Activated effector memory CD4-positive, alpha-beta T cell treated with anti-CD3 and anti-CD28 coated beads, Interleukin-2, amount 50 U/mL, for 16 hours (primary cell): Measurements from ENCODE around the gene EIF5A.

ENCODE experiments used
- DNase-seq: peaks from one replicate; pipeline ENCODE4 v3.0.0-alpha.2; 2020

The EIF5A gene

GRCh38 chr17:7313890-7314718, 6.7 kb downstream of the EIF5A start:
- no peak for DNase-seq

GRCh38 chr17:7314719-7315569, 7.5 kb downstream of the EIF5A start, which contains the start of gene GPS2:
Gene GPS2 (minus strand): TSS chr17:7315360. CDS start chr17:7315052, 308 bp downstream.
- peak; percentile 98 for DNase-seq

- DNase-seq, result no peak
Measured at GRCh38 chr17:7315570-7316235, 8.3 kb downstream of the EIF5A start.

GRCh38 chr17:7317161-7317803, 9.9 kb downstream of the EIF5A start:
- no peak for DNase-seq

GRCh38 chr17:7318121-7318860, 10.9 kb downstream of the EIF5A start:
- no peak for DNase-seq

- DNase-seq, result no peak
Measured at GRCh38 chr17:7321466-7321865, 14.0 kb downstream of the EIF5A start.

- DNase-seq, result no peak
Measured at GRCh38 chr17:7322520-7323194, 15.2 kb downstream of the EIF5A start.

GRCh38 chr17:7323731-7324437, 16.5 kb downstream of the EIF5A start:
- peak; percentile 91 for DNase-seq

GRCh38 chr17:7324438-7324779, 17.0 kb downstream of the EIF5A start:
- DNase-seq, result no peak

GRCh38 chr17:7325031-7325528, 17.7 kb downstream of the EIF5A start:
- DNase-seq, result no peak

- DNase-seq, result no peak
Measured at GRCh38 chr17:7326186-7326585, 18.8 kb downstream of the EIF5A start.

GRCh38 chr17:7327056-7327455, 19.6 kb downstream of the EIF5A start:
- DNase-seq, result no peak

GRCh38 chr17:7327501-7327900, 20.1 kb downstream of the EIF5A start:
- DNase-seq, result no peak

GRCh38 chr17:7328009-7328408, 20.6 kb downstream of the EIF5A start:
- no peak for DNase-seq

GRCh38 chr17:7328840-7329373, 21.5 kb downstream of the EIF5A start, which contains the start of gene NEURL4:
Gene NEURL4 (minus strand): TSS chr17:7329335. CDS start chr17:7329312, 23 bp downstream.
- no peak for DNase-seq

GRCh38 chr17:7329374-7329996, 22.1 kb downstream of the EIF5A start:
- DNase-seq, result peak; percentile 98

- peak; percentile 91 for DNase-seq
Measured at GRCh38 chr17:7329997-7330637, 22.7 kb downstream of the EIF5A start.

GRCh38 chr17:7330638-7331015, 23.2 kb downstream of the EIF5A start:
- DNase-seq, result no peak

GRCh38 chr17:7332111-7332510, 24.7 kb downstream of the EIF5A start:
- no peak for DNase-seq
